Activated naive CD4-positive, alpha-beta T cell treated with Interleukin-2 at 50 U/mL for 16 hours (primary cell): Measurements from ENCODE around the gene KDM6B.
A peak's percentile ranks its signal among the peaks of the same experiment; 100 is the strongest.
"Not testable (repeated sequence)": the region's sequence is repeated elsewhere in the genome, so short reads cannot be mapped to it uniquely, and the experiment has no call there.

Source experiments
- DNase-seq: peaks from one replicate; pipeline ENCODE4 v3.0.0-alpha.2; 2020

KDM6B gene

DNA sequence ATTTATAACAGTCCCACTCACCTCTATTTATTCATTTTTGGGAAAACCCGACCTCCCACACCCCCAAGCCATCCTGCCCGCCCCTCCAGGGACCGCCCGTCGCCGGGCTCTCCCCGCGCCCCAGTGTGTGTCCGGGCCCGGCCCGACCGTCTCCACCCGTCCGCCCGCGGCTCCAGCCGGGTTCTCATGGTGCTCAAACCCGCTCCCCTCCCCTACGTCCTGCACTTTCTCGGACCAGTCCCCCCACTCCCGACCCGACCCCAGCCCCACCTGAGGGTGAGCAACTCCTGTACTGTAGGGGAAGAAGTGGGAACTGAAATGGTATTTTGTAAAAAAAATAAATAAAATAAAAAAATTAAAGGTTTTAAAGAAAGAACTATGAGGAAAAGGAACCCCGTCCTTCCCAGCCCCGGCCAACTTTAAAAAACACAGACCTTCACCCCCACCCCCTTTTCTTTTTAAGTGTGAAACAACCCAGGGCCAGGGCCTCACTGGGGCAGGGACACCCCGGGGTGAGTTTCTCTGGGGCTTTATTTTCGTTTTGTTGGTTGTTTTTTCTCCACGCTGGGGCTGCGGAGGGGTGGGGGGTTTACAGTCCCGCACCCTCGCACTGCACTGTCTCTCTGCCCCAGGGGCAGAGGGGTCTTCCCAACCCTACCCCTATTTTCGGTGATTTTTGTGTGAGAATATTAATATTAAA lies 20.2 kb downstream of the KDM6B start:
- DNase-seq: no peak

DNA sequence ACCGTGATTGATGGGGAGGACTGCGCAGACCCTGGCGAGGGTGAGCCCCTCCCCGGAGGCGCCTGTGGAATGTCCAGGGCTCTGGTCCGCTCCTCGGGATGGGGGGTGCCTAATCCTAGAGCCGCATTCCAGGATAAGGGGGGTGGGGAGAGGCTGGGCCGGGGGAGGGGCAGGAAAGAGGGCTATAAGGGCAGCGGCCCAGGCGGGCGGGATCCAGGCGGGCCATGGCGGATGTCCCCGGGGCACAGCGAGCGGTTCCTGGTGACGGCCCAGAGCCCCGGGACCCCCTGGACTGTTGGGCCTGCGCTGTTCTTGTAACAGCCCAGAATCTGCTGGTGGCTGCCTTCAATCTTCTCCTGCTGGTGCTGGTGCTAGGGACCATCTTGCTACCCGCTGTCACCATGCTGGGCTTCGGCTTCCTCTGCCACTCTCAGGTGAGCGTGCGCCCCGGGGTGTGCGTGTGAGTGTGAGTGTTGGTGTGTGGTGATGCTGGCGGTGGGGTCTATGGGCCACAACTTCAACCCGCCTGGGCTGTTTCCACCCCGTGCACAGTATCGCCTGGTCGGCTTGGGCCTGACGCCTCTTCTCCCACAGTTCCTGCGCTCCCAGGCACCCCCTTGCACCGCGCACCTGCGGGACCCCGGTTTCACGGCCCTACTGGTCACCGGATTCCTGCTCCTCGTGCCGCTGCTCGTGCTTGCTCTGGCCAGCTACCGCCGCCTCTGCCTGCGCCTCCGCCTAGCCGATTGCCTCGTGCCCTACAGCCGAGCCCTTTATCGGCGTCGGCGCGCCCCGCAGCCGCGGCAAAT lies 21.0 kb downstream of the KDM6B start, which contains the start of gene TMEM88:
TMEM88 (plus strand) TSS at position 216 of the 809 bp plus-strand sequence; CDS start at position 225, 9 bp downstream.
- DNase-seq: no peak

DNA sequence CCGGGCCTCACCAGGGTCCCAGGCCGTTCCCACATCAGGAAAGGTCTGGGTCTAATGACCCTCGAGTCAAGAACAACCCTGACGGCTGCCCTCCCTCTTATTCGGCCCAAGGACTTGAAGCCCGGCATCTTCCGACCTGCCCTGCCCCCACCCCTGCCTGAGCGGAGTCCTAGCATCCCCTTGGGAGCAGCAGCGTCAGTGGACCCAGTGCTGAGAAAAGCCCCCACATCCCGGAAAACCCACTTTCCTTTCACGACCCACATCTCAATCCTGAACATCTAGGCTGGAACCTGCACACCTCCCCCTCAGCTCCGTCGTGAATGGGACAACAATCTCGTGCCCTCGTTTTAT lies 21.6 kb downstream of the KDM6B start:
- no peak for DNase-seq

DNA sequence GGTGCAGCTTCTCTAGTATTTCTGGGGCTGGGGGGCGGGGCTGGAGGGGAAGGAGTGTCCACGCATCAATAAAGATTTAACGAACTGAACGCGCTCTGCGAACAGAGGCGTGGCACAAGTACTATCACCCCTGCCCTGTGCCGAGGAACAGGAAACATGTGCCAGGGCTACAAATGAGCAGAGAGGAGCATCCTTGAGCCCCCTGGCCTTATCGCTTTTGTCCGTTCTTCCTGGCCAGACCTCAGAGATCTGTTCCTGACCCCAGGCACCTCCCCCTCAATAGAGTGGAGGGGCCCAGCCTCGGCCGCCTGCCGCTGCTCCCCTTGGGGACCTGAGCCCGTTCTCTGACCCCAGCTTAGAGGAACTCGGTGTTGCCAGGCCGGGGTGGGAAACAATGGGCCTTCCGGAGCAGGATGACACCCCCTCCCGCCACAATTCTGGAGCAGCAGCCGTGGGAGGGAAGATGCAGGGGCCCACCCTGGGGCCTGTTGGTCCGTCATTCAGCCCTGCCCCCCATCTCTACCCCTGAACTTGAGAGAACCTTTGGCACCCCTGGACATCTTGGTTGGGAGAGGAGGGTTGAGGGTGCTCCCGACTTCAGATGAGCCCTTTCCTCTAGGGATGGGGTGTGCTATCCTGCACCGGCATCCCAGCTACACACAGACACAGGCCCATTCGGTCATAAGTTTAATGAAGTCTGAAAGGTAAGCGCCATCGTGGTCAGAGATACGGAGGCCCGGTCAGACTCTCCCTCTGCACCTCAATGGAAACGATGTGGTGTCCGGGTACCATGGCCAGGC lies 22.2 kb downstream of the KDM6B start:
- peak; percentile 38 for DNase-seq

DNA sequence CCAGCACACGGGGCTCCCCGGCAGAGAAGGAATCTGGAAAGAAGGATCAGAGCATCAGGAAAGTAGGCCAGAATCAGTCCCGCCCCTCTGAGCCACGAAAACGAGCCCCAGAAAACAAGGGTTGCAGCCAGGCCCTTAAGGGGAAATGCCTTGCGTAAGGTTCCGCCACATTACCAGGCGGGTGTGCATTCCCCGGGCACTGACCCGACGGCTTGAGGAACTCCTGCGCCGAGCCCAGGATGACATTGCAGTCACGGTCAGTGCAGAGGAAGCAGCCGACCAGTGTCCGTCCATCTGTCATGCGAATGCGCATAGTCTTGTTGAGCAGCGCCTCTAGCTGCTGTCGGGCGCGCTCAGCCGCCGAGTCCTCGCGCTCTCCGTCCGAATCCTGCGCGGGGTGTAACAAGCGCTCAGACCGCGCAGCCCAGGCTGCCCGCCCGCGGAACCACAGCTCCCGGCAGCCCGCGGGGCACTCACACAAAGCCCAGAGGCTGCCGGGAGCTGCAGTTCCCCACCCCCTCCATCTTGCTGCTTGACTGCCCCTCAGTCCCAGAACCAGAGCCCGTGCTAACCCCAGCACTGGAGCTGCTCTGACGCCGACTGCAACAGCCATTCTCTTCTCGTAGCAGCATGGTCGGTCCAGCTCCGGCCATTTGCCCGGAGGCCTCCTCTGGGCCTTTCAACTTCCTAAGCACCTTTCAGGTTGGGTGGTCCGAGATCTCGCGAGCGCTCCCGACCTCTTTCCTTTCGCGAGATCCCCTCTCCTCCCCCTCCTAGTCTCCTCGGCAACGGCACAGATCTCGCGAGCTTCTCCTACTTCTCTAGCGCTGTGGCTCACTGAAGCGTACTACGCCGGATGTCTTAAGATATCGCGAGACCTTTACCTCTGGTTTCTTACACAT lies 23.0 kb downstream of the KDM6B start, which contains the start of gene NAA38:
NAA38 (minus strand) TSS at position 749 of the 902 bp plus-strand sequence; CDS start at position 653, 96 bp downstream.
- peak; percentile 93 for DNase-seq

DNA sequence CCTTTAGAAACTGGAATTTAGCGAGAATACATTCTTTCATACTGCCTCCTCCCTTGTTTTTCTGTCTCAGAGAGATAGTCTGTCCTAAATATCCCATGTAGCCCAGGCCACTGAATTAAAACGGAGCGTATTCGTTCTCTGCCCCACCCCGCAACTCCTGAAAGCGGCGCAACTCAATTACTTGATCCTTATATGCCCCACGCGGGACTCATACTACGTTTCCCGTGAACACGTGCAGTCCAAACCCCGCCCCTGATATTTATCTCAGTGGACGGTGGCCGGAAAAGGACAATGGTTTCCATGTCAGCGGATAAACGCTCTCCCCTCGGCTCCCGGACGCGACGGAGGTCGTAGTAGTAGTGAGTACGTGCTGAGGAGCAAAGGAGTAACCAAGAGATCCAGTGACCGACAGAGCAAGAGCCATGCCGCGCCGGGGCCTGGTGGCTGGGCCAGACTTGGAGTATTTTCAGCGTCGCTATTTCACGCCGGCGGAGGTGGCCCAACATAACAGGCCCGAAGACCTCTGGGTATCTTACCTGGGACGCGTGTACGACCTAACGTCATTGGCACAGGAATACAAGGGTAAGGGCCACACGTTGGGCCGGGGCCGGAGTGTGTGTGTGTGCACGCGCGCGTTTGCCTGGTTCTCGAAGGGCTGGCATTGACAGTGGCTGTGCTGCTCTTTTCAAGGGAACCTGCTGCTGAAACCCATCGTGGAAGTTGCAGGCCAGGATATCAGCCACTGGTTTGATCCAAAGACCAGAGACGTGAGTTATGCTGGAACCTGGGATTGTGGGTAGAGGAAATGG lies 23.9 kb downstream of the KDM6B start, which contains the start of gene CYB5D1:
CYB5D1 (plus strand) TSS at position 291 of the 809 bp plus-strand sequence; CDS start at position 423, 132 bp downstream.
- DNase-seq: peak; percentile 90

DNA sequence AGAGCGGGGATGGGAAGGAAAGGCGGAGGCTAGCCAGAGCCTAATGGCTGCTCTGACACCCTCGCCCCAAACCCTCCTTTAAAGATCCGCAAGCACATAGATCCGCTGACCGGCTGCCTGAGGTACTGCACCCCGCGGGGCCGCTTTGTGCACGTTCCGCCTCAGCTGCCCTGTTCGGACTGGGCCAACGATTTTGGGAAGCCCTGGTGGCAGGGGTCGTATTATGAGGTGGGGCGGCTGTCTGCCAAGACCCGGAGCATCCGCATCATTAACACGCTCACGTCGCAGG lies 24.4 kb downstream of the KDM6B start:
- peak; percentile 62 for DNase-seq

DNA sequence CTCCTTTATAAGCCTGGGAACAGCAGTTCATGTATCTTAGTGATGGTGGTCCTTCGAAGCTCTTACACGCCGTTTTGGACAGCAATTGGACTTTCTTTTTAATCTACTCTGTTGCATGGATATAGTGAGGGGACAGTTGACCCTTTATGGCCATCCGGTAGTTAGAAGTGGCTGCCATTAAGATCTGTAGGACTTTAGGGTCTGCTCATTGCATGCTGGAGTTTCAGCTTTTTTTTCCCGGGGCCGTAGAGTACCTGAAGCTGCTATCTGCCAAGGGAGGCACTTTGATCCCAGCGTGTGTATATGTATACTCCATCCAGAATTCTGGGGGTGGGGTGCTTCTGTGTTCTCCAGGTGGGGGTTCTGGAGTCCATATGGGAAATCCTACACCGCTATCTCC lies 25.0 kb downstream of the KDM6B start:
- no peak for DNase-seq

DNA sequence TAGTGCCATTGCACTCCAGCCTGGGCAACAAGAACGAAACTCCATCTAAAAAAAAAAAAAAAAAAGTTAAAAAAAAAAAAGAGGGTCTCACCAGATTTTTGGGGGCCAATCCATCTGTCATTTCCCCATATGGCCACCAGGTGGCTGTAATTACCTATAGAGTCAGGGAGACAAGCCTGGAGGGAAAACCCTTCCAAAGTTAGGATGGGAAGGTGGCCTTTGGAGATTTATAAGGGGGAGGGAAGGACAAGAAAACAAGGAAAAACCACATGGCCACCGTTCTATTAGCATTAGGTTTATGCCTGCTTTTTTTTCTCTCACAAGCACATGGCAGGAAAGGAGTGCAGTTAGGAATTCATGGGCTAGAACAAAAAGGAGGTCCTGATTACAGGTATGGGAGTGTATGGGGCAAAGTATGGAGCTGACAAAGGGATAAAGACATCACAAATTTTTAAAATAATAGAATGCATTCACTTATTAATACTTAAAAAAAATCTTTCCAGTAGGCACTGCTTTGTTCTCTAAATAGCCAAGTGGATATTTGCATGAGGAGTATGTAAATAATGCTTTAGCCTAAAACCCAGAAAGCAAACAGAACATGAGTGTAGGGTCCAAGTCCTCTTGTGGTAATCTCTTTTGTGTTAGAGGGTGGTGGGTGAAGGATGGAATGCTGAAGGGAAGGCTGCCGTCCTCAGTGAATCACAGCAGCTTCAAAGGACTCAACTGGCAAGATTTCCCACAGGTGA lies 28.8 kb downstream of the KDM6B start:
- peak; percentile 48 for DNase-seq

DNA sequence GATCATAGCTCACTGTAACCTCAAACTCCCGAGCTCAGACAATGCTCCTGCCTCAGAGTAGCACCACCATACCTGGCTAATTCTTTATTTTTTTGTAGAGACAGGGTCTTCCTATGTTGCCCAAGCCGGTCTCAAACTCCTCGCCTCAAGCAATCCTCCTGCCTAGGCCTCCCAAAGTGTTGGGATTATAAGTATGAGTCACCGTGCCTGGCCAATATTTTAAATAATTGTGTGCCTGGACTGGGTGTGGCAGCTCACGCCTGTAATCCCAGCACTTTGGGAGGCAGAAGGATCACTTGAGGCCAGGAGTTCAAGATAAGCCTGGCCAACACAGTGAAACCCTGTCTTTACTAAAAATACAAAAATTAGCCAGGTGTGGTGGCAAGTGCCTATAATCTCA lies 30.4 kb downstream of the KDM6B start:
- not testable (repeated sequence) for DNase-seq

DNA sequence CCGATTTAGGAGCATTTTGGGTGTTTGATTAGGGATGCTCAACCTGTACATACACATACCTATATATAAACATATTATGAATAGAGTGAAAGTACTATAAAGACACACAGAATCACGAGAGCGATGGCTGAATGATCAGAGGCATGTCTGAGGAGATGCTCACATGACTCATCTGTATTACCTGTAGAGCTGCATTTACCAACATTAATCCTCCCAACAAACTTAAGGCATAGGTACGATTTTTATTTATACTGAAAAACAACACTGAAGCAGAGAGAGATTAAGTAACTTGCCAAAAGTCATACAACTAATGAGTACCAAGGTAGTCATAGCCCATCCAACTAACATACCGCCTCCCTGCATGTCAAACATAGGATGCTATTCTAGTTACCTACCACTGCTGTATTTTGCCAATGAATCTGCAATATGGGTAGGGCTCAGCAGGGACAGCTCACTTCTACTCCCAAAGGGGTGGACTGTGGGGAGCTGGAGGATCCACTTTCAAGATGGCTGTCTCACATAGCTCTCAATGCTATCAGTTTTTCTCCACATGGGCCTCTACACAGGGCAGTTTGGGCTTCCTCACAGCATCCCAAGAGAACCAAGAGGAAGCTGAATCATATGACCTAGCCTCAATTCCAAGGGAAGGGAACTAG lies 31.1 kb downstream of the KDM6B start:
- no peak for DNase-seq

DNA sequence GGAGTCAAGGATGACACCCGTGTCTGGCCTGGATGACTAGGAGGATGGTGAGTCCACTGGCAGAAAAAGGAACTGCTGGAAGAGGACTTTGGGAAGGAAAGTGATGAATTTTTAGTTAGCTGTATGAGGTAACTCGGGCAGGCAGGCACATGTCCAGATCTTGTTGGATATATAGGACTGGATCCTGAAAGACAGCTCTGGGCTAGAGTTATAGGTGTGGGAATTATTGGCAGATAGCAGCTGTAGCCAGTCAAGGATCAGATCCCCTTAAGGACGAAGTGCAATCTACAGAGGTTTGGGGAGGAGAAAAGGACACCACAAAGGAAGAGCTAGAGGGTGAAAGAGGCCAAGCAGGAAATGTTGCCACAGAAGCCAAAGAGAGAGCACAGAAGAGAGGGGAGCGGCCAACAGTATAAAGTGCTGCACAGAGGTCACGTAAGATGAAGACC lies 33.9 kb downstream of the KDM6B start:
- no peak for DNase-seq

DNA sequence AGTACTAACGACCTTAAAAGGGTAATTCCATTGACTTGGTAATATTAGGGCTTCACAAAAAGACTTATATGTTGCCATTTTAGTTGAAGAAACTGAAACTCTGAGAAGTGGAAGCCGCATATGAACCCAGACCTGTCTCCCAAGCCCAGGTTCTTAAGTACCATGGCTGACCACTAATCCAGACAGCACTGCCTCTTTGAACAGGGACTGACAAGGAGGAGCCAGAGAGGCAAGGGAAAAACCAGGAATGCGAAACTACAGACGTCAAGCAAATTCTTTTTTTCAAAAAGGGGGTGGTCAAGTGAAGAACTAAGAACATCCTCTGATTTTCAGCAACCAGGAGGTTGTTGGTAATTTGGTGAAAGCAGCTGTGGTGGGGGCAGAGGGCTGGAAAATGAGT lies 39.0 kb downstream of the KDM6B start:
- DNase-seq: no peak

DNA sequence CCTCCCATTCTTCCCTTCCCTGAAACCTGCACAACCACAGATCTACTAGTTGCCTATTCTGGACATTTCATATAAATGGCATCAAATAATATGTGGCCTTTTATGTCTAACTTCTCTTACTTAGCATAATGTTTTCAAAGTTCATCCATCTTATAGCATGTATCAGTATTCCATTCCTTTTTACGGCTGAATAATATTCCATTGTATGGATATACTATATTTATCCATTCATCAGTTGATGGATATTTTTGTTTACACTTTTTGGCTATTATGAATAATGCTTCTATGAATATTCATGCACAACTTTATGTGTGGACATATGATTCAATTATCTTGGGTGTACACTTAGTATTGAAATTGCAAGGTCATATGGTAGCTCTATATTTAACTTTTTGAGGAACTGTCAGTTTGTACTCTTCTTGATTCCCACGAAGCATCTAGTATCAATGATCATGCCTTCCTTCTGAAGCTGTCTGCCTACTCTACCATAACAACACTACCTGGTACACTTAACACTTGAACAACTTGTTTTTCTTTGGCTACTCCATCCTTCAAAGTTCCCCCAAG lies 41.9 kb downstream of the KDM6B start:
- no peak for DNase-seq

DNA sequence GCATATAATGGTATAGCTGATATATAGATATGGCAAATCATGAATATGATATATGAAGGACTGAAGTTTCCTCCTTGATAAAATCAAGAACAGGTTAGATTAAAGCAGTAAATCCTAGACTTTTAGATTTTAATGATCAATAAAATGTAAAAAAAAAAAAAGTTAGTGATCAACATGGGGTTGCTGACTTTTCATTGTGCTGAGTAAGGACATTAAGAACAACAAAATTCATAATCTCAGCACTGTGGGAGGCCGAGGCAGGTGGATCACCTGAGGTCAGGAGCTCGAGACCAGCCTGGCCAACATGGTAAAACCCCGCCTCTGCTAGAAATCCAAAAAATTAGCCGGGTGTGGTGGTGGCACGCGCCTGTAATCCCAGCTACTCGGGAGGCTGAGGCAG lies 44.2 kb downstream of the KDM6B start:
- DNase-seq: no peak

DNA sequence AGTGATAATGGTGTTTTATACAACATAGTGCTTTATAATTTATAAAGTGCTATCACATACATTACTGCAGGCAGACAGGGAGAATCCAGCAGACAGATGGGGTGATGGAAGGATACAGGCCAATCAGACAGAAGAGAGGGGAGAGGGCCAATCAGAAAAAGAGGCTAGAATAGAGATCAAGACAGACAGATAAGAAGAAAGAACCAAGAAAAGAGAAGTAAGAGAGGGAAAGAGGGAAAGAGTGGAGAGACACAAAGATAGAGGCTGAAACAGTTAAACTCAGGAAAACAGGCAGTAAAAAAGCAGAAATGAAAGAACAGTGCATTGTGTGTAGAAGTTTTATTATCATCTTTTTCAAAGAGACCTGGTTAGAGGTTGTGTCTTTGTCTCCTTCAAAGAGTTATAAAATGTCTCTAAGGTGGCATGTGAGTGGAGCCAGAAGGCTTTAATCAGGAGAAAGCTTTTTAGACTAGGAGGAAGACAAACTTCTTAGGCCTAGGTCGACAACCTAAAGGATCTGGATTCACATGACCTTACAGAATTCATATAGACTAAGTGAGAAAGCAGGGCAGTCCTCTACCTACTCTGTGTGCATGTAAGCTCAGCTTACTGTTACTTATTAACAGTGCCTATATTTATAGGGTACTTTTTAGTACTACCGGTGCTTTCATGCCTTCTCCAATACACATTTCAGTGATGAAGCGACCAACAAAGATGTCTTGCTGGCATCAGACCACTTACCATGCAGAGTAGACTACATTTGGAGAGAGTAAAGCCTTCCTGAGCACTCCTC lies 46.3 kb downstream of the KDM6B start:
- no peak for DNase-seq

DNA sequence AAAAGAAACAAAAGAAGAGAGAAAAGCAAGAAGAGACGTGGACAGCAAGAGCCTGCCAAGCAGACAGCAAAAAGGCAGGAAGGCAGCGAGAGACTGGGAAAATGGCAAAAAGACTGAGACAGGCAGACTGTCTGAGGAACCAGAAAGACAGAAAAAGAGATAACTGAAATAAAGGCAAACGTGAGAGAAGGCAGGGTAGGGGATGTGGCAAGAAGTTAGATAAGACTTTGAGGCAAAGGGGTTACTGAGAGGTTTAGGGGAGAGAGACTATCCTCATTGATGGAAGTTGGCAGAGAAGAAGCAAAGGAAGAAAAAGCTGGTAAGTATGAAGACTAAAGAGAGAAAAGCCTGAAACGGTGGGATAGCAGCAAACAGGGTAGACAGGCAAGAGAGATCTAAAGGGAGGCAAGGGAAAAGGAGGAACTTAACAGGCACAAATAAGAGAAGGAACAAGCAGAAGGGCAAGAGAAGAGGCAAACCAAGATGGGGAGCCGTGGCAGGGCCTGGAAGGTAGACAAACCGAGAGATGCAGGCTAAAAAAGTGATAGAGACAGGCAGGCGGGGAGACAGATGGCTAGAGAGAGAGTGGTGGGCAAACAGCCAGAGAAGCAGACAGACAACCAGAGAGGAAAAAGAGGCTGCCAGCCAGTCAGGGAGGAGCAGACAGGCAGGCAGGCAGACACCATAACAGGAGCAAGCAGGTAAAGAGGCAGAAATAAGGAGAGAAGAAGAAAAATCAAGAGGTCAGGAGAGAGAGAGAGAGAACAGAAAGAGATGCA lies 47.4 kb downstream of the KDM6B start:
- DNase-seq: no peak

DNA sequence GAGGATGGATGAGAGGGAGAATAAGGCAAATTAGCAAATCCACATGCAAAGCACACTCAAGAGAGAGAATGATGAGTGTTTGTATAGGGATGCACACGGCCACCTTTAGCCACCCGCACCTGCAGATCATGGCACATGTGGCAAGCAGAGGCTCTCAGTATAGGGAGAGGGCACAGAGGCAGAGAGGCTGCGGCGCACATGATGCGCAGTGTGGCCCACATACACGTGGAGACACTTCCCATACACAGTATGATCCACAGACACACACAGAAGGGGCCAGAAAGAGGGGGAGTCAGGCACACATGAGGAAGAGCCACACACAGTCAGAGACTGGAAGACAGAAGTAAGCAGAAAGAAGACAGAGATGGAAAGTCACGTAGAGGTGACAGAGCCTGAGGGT lies 48.1 kb downstream of the KDM6B start:
- DNase-seq: no peak
